NOMO-1 treated with DMSO at 0.1 percent for 48 hours (cell line): ENCODE data around the gene SORCS2.

Experiments used
- DNase-seq: peaks from one replicate; lab custom pipeline; 2025; ENCODE audit not compliant: unreplicated experiment; lab: John Stamatoyannopoulos, UW

Gene SORCS2

GRCh38 chr4:7516096-7516772 lies 323.9 kb downstream of the SORCS2 start:
- DNase-seq: no peak

GRCh38 chr4:7516773-7517144 lies 324.4 kb downstream of the SORCS2 start:
- DNase-seq: no peak

GRCh38 chr4:7518871-7519637 lies 326.7 kb downstream of the SORCS2 start:
- DNase-seq: no peak

- no peak for DNase-seq
Observed at GRCh38 chr4:7519638-7520376, 327.5 kb downstream of the SORCS2 start.

- no peak for DNase-seq
Observed at GRCh38 chr4:7521666-7522065, 329.3 kb downstream of the SORCS2 start.

GRCh38 chr4:7522452-7523220 lies 330.3 kb downstream of the SORCS2 start:
- peak; percentile 7 for DNase-seq

- no peak for DNase-seq
Observed at GRCh38 chr4:7523526-7523925, 331.2 kb downstream of the SORCS2 start.

GRCh38 chr4:7524064-7524682 lies 331.8 kb downstream of the SORCS2 start:
- DNase-seq: peak; percentile 53

- peak; percentile 33 for DNase-seq
Observed at GRCh38 chr4:7524843-7525242, 332.5 kb downstream of the SORCS2 start.

- DNase-seq: no peak
Observed at GRCh38 chr4:7526491-7526890, 334.2 kb downstream of the SORCS2 start.

- no peak for DNase-seq
Observed at GRCh38 chr4:7526929-7527535, 334.7 kb downstream of the SORCS2 start.

- no peak for DNase-seq
Observed at GRCh38 chr4:7529368-7530080, 337.2 kb downstream of the SORCS2 start.

GRCh38 chr4:7530082-7530481 lies 337.7 kb downstream of the SORCS2 start:
- DNase-seq: no peak

- no peak for DNase-seq
Observed at GRCh38 chr4:7530932-7531639, 338.7 kb downstream of the SORCS2 start.

- no peak for DNase-seq
Observed at GRCh38 chr4:7531640-7531994, 339.3 kb downstream of the SORCS2 start.

- DNase-seq: no peak
Observed at GRCh38 chr4:7532043-7532442, 339.7 kb downstream of the SORCS2 start.

- no peak for DNase-seq
Observed at GRCh38 chr4:7533267-7533666, 340.9 kb downstream of the SORCS2 start.

- no peak for DNase-seq
Observed at GRCh38 chr4:7535094-7535493, 342.8 kb downstream of the SORCS2 start.

GRCh38 chr4:7535619-7536018 lies 343.3 kb downstream of the SORCS2 start:
- no peak for DNase-seq
